D721Med (cell line): ENCODE data around the gene CENPO.

Source experiments
- DNase-seq: peaks from one replicate; pipeline ENCODE4 v3.0.0; 2011; ENCODE audit warnings: low spot score; ENCODE audit not compliant: insufficient read length
- FAIRE-seq: peaks from 2 replicates; lab custom pipeline; 2011; peaks lifted over from hg19 to GRCh38; lab: Jason Lieb, UNC
- TF ChIP-seq, protein P1 (sequence below): IDR thresholded peaks from 2 replicates; pipeline ENCODE4 v1.5.1; 2012; ENCODE audit warnings: mild to moderate bottlenecking, control low read depth; ENCODE audit not compliant: insufficient read depth; ENCODE audit errors: missing control alignments

Gene CENPO

DNA sequence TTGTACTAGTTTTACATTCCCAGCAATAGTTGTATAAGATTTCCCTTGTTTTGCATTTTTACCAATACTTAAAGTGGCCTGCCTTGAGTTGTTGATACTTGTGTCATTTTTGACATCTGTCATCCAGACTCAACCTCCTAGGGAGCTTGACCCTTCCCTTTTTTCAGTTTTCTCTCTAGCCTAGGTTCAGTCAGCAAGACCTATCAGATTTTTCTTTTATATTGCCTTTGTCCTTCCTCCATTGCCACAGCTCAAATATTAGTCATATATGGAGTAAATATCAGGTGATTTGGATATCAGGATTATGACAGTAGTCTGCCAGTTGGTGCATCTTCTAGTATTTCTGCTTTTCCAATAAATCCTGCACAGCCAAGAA, 13.4 kb downstream of the CENPO start:
- FAIRE-seq, result no peak
- no peak for DNase-seq
- TF ChIP-seq, protein P1, sequence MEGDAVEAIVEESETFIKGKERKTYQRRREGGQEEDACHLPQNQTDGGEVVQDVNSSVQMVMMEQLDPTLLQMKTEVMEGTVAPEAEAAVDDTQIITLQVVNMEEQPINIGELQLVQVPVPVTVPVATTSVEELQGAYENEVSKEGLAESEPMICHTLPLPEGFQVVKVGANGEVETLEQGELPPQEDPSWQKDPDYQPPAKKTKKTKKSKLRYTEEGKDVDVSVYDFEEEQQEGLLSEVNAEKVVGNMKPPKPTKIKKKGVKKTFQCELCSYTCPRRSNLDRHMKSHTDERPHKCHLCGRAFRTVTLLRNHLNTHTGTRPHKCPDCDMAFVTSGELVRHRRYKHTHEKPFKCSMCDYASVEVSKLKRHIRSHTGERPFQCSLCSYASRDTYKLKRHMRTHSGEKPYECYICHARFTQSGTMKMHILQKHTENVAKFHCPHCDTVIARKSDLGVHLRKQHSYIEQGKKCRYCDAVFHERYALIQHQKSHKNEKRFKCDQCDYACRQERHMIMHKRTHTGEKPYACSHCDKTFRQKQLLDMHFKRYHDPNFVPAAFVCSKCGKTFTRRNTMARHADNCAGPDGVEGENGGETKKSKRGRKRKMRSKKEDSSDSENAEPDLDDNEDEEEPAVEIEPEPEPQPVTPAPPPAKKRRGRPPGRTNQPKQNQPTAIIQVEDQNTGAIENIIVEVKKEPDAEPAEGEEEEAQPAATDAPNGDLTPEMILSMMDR, result no peak

DNA sequence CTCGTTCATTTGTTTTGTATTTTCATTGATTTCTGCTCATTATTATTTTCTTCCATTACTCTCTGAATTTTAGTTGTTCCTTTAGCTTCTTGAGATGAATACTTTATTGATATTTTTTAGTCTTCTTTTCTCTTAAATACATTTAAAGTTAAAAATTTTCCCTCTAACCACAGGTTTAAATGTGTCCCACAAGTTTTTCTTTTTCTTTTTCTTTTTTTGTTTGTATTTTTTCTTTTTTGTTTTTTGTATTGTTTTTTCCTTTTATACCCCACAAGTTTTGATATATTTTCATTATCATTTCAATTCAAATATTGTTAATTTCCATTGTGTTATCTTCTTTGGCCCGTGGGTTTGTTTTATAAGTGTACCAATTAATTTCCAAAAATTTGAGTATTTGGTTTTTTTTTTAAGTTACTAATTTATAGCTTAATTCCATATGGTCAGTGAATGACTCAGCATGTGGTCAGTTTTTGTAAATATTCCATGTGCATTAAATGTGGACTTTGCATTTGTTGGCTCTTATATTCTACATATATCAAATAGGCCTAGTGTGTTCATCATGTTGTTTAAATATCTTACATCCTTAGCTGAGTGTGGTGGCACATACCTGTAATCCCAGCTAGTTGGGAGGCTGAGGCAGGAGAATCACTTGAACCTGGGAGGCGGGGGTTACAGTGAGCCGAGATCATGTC, 16.2 kb downstream of the CENPO start:
- FAIRE-seq, result no peak

DNA sequence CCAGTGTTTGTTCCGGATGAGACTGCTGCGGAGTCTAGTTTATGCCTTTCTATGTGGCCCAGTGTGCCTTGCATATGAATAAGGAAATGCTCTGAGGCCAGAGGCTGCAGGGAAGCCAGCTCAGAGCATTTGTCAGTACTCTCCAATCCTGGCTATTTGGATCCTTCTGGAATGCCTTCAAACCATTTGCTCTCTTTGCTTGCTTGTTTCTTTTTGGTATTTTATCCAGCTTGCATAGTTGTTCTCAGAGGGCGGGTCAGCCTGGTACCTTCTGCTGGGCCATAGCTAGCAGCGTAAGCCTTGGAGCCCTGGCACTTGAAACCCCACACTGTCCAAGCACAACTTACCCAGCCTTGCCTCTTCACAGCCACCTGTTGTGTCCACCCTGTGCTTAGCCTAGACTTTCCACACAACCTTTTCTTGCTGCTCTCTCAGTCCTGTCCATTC, 20.5 kb downstream of the CENPO start:
- TF ChIP-seq, protein P1, result no peak
- FAIRE-seq (no peak), DNase-seq (no peak)

More for the DNA sequence above, 16.2 kb downstream of the CENPO start:
- TF ChIP-seq, protein P1, result no peak
- DNase-seq, result no peak

DNA sequence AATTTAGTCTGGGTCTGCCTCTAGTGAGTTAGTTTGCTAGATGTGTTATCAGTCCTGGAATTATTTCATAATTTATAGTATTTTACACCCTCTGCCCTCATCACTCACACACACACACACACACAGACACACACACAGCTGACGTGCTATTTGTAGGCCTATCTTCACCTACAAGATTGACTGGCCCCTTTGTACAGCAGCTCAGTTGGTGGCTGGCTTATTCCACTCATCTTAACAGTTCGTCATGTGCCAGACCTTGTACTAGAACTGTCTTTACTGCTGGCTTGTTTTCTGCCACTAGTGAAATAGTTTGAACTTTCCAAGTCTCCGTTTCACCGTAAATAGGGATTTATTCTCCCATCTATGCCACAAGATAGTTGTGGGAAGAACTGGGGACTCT, 21.3 kb downstream of the CENPO start:
- TF ChIP-seq, protein P1, result no peak
- no peak for DNase-seq
- no peak for FAIRE-seq

DNA sequence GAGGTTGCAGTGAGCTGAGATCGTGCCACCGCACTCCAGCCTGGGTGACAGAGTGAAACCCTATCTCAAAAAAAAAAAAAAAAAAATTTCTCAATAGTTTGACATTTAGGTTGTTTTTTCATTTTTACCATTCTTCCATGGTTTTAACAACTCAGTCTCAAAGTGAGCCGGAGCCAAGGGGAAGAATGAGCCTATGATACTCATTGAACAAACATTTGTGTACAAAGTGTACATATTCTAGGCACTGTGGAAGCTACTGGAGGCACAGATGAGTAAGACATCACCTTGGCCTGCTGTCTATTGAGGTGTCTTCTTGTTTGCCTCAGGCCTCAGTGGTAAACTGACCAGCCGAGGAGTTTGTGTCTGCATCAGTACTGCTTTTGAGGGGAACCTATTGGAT, 21.9 kb downstream of the CENPO start:
- TF ChIP-seq, protein P1, result no peak
- DNase-seq, result no peak
- FAIRE-seq, result no peak

DNA sequence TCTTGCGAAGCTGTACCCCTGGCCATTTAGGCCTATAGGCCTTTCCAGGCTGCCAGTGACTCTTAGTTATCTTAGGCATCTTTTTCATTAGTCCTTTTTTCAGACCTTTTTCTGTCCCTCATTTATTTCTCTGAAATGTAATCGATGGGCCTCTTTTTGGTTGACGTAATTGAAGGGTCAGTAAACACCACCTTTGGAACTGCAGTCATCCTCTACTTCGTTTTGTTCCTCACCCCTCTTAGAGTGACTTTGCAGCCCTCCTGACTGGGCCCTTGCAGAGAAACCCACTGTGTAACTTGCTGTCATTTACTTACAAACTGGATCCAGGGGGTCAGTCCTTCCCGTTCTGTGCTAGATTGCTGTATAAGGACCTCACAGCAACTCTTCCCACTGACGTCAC, 23.2 kb downstream of the CENPO start:
- TF ChIP-seq, protein P1, result no peak
- FAIRE-seq (no peak), DNase-seq (no peak)

DNA sequence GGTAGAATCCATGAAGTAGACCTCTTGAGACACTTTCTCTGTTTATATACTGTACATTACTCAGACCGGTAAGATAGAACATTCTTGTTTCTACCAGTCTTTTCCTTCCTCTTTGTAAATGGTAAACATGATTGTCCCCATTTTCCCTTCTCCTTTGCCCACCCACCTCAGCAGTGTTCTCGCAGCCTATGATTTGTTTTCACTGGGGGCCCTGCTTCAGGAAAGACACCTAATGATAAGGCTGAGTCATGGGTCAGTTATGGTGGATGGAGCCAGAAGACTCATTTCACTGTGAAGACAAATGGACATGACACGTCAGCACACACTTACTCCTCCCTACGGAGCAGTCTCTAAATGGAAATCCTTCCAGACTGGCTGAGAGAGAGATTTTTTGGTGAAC, 23.7 kb downstream of the CENPO start:
- FAIRE-seq, result no peak
- peak; percentile 5 for DNase-seq
- TF ChIP-seq, protein P1, result no peak
